Spleen (tissue), 7 donors: ENCODE results near the gene HPCAL1.

Source experiments
- CTCF ChIP-seq, 11 experiments: fragments of 200-600 bp in 7 of 11; fragments of 450-650 bp in 4 of 11; sonication (generic) in 4 of 11; IDR thresholded peaks in 8 of 11; conservative IDR thresholded peaks in 3 of 11; 1 replicate in 7 of 11; 2 replicates in 4 of 11; pipeline versions ENCODE4 v1.4.0 to v1.8.0; 2016 to 2021; ENCODE audit warnings: antibody characterized with exemption in 11 of 11, inconsistent platforms in 4 of 11, mild to moderate bottlenecking in 1 of 11
- POLR2AphosphoS5 ChIP-seq, 3 donors: sonication (generic); formaldehyde crosslinking; IDR thresholded peaks; one replicate each; pipeline ENCODE4 v1.5.1; 2017; ENCODE audit warnings: antibody characterized with exemption in 3 of 3
- donor health status: DM: no; HTN: no; CAD: no; lungs with moderate emphysema.
- donor health status: DM: no; HTN: no; CAD: no.
- donor health status: DM: no; HTN: no; CAD: no.

- TF ChIP-seq CTCF (IDR thresholded peaks at IDR 0.05 in 8 of 11, conservative IDR thresholded peaks at IDR 0.05 in 3 of 11) (no peak), POLR2AphosphoS5 (IDR thresholded peaks at IDR 0.05) (no peak)
Measured at GRCh38 chr2:10257500-10258147, 45.1 kb upstream of the HPCAL1 start.
